GM12878 (cell line): ENCODE measurements around the gene PCYOX1L. TPM values are rescaled to one million over a fixed set of nuclear protein-coding genes. Genes with fewer than 3 reads are reported as not detected.

Source experiments
- ATAC-seq: fragments of 200-7000 bp; cut with Tn5 transposase; 3 replicates; pipeline ENCODE4 v1.9.1; 2020; ENCODE audit warnings: mild to moderate bottlenecking, moderate library complexity
- BruUV-seq: library from RNA; stranded (reverse); fragments of 400-500 nt; replicated peaks from 2 replicates; lab custom pipeline; 2021; lab: Mats Ljungman, UMichigan
- CTCF ChIA-PET: fragments of 300-600 bp; sonication (Branson Sonifier 250); formaldehyde crosslinking; extraction: SDS; loops from one replicate; lab custom pipeline; 2021; ENCODE audit warnings: inconsistent platforms; lab: Yijun Ruan, JAX
- POLR2A ChIA-PET: fragments of 350-600 bp; formaldehyde crosslinking; extraction: SDS; loops from one replicate; lab custom pipeline; 2021; ENCODE audit warnings: inconsistent platforms; lab: Charles Lee
- RAD21 ChIA-PET: fragments of 300-600 bp; sonication (Branson Sonifier 250); formaldehyde crosslinking; loops from one replicate; lab custom pipeline; 2023; ENCODE audit warnings: antibody characterized with exemption; ENCODE audit not compliant: unreplicated experiment; lab: Charles Lee
- SMC1A ChIA-PET: fragments of 300-600 bp; sonication (Branson Sonifier 250); formaldehyde crosslinking; loops from one replicate; lab custom pipeline; 2023; ENCODE audit not compliant: unreplicated experiment, uncharacterized antibody; lab: Charles Lee
- DNase-seq: peaks from one replicate; pipeline ENCODE4 v3.0.0-alpha.2; 2011; ENCODE audit warnings: low read depth, low spot score
- FAIRE-seq: peaks from 3 replicates; lab custom pipeline; 2011; peaks lifted over from hg19 to GRCh38; lab: Jason Lieb, UNC
- H2AFZ ChIP-seq: 2 replicates; pipeline ENCODE4 v1.6.0; 2011; ENCODE audit warnings: low read depth, low read length, control low read depth; ENCODE audit not compliant: control insufficient read depth
- H3K27ac ChIP-seq: 2 replicates; pipeline ENCODE4 v1.5.1; 2011; ENCODE audit warnings: control low read depth; ENCODE audit not compliant: control insufficient read depth, insufficient read depth
- H3K27me3 ChIP-seq, 2 experiments: replicated peaks in 1 of 2; 2 replicates each; pipeline versions ENCODE4 v1.6.0 to v1.6.1; 2011; ENCODE audit warnings: low read length in 1 of 2; ENCODE audit not compliant: control insufficient read depth in 2 of 2, insufficient read depth in 2 of 2
- H3K36me3 ChIP-seq, 2 experiments: 2 replicates each; pipeline ENCODE4 v1.5.1; 2011; ENCODE audit warnings: low read length in 1 of 2; ENCODE audit not compliant: control insufficient read depth in 2 of 2, insufficient read depth in 2 of 2
- H3K4me1 ChIP-seq: 2 replicates; pipeline ENCODE4 v1.6.1; 2011; ENCODE audit warnings: mild to moderate bottlenecking, low read length, moderate library complexity, mixed read lengths; ENCODE audit not compliant: control insufficient read depth, insufficient read depth
- H3K4me2 ChIP-seq: 2 replicates; pipeline ENCODE4 v1.6.0; 2011; ENCODE audit warnings: control low read depth; ENCODE audit not compliant: control insufficient read depth, insufficient read depth
- H3K4me3 ChIP-seq: fragments of 200-600 bp; sonication (generic); 2 replicates; pipeline ENCODE4 v1.5.1; 2016
- H3K79me2 ChIP-seq: 2 replicates; pipeline ENCODE4 v1.6.0; 2011; ENCODE audit warnings: low read length; ENCODE audit not compliant: control insufficient read depth, insufficient read depth
- H3K9ac ChIP-seq: 2 replicates; pipeline ENCODE4 v1.8.0; 2011; ENCODE audit warnings: low read length, control low read depth, mixed read lengths; ENCODE audit not compliant: control insufficient read depth, insufficient read depth
- H3K9me3 ChIP-seq: replicated peaks from 3 replicates; pipeline ENCODE4 v1.5.1; 2011; ENCODE audit warnings: mild to moderate bottlenecking, low read length; ENCODE audit not compliant: control insufficient read depth, insufficient read depth
- H4K20me1 ChIP-seq: 2 replicates; pipeline ENCODE4 v1.6.0; 2011; ENCODE audit not compliant: control insufficient read depth, insufficient read depth
- CUX1 ChIP-seq: IDR thresholded peaks from 2 replicates; pipeline ENCODE4 v1.6.1; 2012; ENCODE audit warnings: improper control_type of control experiment, low read depth, low read length; ENCODE audit not compliant: insufficient replicate concordance
- MYC ChIP-seq: IDR thresholded peaks from 2 replicates; pipeline ENCODE4 v1.6.1; 2011; ENCODE audit warnings: mild to moderate bottlenecking, low read length, moderate library complexity, inconsistent platforms; ENCODE audit not compliant: insufficient read depth, insufficient replicate concordance, insufficient read length, severe bottlenecking
- NBN ChIP-seq: fragments of 450-650 bp; IDR thresholded peaks from 2 replicates; pipeline ENCODE4 v1.6.1; 2016
- RAD21 ChIP-seq: IDR thresholded peaks from 2 replicates; pipeline ENCODE4 v1.6.1; 2011; ENCODE audit warnings: mild to moderate bottlenecking, low read depth, low read length, moderate library complexity; ENCODE audit not compliant: insufficient read depth
- SPI1 ChIP-seq: IDR thresholded peaks from 2 replicates; pipeline ENCODE4 v1.6.1; 2011; ENCODE audit warnings: low read depth, mild to moderate bottlenecking, low read length, moderate library complexity, borderline replicate concordance; ENCODE audit not compliant: insufficient read depth
- TCF3 ChIP-seq: IDR thresholded peaks from 2 replicates; pipeline ENCODE4 v1.6.1; 2012; ENCODE audit warnings: low read depth, mild to moderate bottlenecking, low read length, borderline replicate concordance; ENCODE audit not compliant: insufficient read depth
- WRNIP1 ChIP-seq: IDR thresholded peaks from 2 replicates; pipeline ENCODE4 v1.6.1; 2011; ENCODE audit warnings: low read depth, low read length, improper control_type of control experiment, borderline replicate concordance
- YBX1 ChIP-seq: fragments of 450-650 bp; IDR thresholded peaks from 2 replicates; pipeline ENCODE4 v1.6.1; 2016; ENCODE audit warnings: antibody characterized with exemption
- WGBS: methylation state at CpG from one replicate; pipeline ENCODE4 v1.1.6; 2016; ENCODE audit warnings: low lambda C conversion rate; ENCODE audit not compliant: insufficient replicate concordance, insufficient coverage; ENCODE audit errors: missing lambda C conversion rate; 5-methylcytosine and 5-hydroxymethylcytosine counted together
- in situ Hi-C: fragments of 300-500 bp; cut with MboI; formaldehyde crosslinking; loops from 9 replicates; pipeline ENCODE4 v1.14.3; 2018; ENCODE audit warnings: mixed read lengths
- intact Hi-C: fragments of 100-400 bp; cut with micrococcal nuclease; formaldehyde crosslinking; loops from one replicate; pipeline ENCODE4 v1.14.2; 2022; ENCODE audit not compliant: unreplicated experiment
- polyA plus RNA-seq, 11 experiments: library from polyadenylated mRNA; depleted of rRNA in 4 of 11; unstranded in 6 of 11; stranded (reverse) in 5 of 11; fragments of >200 nt; fragmentation: Nextera tagmentation in 4 of 11; fragmentation: Illumina TruSeq in 1 of 11; extraction: Ambion mirVana in 4 of 11; extraction: Trizol in 1 of 11; gene quantifications; 1 replicate in 1 of 11; 2 replicates in 10 of 11; pipeline versions ENCODE4 v1.2.1 to v1.2.3, GENCODE V29; 2011 to 2016; ENCODE audit warnings: inconsistent platforms in 2 of 11, missing spikeins in 2 of 11, low read depth in 1 of 11
- total RNA-seq, 4 experiments: library from RNA; depleted of rRNA in 3 of 4; stranded (reverse); fragments of >200 nt in 3 of 4; fragmentation: Illumina TruSeq in 1 of 4; extraction: Trizol in 1 of 4; gene quantifications; 2 replicates each; pipeline versions ENCODE4 v1.2.1 to v1.2.3, GENCODE V29; 2013 to 2021
- TF ChIP-seq, protein P1 (sequence below): IDR thresholded peaks from 2 replicates; pipeline ENCODE4 v1.6.1; 2011; ENCODE audit warnings: mild to moderate bottlenecking, low read depth, low read length, moderate library complexity; ENCODE audit not compliant: insufficient replicate concordance
- TF ChIP-seq, protein P2 (sequence below): fragments of 450-650 bp; conservative IDR thresholded peaks from 2 replicates; pipeline ENCODE4 v1.6.1; 2017; ENCODE audit warnings: mild to moderate bottlenecking, moderate library complexity
- TF ChIP-seq, protein P3 (sequence below): fragments of 450-650 bp; IDR thresholded peaks from 2 replicates; pipeline ENCODE4 v1.6.1; 2016; ENCODE audit warnings: mild to moderate bottlenecking

PCYOX1L gene
- total and polyA plus RNA-seq, 10 of the 15 experiments (the other 5 are each of a cell fraction or from before 2014, with no cell fraction given) = 2.9 to 17.0 (median 12.9) TPM

DNA sequence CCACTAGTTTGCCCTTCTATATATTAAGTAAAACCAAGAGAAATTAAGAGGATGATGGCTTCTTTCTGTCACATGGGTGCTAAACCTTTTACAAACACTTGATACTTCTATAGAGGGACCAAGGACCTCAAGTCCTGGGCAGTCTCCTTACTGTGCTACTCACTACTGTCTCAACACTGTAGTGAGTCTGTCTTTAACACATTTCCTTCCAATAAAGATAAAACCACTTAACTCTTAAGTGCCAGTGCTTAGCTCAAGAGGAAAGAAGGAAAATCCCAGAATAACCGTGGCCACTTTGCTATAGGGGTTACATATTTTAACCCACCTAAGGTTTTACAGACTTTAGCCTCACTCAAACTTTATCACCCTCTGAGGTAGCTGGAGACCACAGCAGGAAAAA lies 16.9 kb upstream of the PCYOX1L start:
- no peaks in the 10 kb centered on the region; a peak in 1 of 4 replicates for H3K27me3 ChIP-seq
- intact Hi-C loops = loop anchor here (10.0 kb wide), 1 partner anchor 536 kb away; no protein-coding TSS in a partner anchor

More for the DNA sequence above, 16.9 kb upstream of the PCYOX1L start:
- ChIA-PET RAD21 (interaction anchor here (0.9 to 1.8 kb wide), 3 partner anchors 17 to 27 kb away, joined by 3 to 7 read pairs (median 3); partner anchors contain the start of gene PCYOX1L), POLR2A (interaction anchor here (1.3 kb wide), 1 partner anchor 11 kb away, joined by 3 read pairs; no protein-coding TSS in a partner anchor), SMC1A (interaction anchor here (1.1 to 1.3 kb wide), 3 partner anchors 20 to 27 kb away, joined by 3 read pairs; no protein-coding TSS in a partner anchor), CTCF (interaction anchor here (0.6 to 8.3 kb wide), 3 partner anchors 12 to 27 kb away, joined by 3 to 62 read pairs (median 5); no protein-coding TSS in a partner anchor)
- no peak overlapping the region for H3K27ac ChIP-seq
- in situ Hi-C loops = no loop called here
- H4K20me1 ChIP-seq = no peaks in the 10 kb centered on the region
- H3K79me2 ChIP-seq = peaks cover 6% of the 10 kb centered on the region
- FAIRE-seq (no peak), DNase-seq (no peak), ATAC-seq (no peak)
- no peaks in the 10 kb centered on the region for H3K4me1 ChIP-seq
- TF ChIP-seq MYC (no peak), TCF3 (no peak), RAD21 (no peak), WRNIP1 (no peak), CUX1 (no peak), SPI1 (no peak), NBN (no peak), YBX1 (no peak)
- TF ChIP-seq, protein P1, sequence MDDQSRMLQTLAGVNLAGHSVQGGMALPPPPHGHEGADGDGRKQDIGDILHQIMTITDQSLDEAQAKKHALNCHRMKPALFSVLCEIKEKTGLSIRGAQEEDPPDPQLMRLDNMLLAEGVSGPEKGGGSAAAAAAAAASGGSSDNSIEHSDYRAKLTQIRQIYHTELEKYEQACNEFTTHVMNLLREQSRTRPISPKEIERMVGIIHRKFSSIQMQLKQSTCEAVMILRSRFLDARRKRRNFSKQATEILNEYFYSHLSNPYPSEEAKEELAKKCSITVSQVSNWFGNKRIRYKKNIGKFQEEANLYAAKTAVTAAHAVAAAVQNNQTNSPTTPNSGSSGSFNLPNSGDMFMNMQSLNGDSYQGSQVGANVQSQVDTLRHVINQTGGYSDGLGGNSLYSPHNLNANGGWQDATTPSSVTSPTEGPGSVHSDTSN = no peak
- TF ChIP-seq, protein P2, sequence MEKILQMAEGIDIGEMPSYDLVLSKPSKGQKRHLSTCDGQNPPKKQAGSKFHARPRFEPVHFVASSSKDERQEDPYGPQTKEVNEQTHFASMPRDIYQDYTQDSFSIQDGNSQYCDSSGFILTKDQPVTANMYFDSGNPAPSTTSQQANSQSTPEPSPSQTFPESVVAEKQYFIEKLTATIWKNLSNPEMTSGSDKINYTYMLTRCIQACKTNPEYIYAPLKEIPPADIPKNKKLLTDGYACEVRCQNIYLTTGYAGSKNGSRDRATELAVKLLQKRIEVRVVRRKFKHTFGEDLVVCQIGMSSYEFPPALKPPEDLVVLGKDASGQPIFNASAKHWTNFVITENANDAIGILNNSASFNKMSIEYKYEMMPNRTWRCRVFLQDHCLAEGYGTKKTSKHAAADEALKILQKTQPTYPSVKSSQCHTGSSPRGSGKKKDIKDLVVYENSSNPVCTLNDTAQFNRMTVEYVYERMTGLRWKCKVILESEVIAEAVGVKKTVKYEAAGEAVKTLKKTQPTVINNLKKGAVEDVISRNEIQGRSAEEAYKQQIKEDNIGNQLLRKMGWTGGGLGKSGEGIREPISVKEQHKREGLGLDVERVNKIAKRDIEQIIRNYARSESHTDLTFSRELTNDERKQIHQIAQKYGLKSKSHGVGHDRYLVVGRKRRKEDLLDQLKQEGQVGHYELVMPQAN = no peak
- TF ChIP-seq, protein P3, sequence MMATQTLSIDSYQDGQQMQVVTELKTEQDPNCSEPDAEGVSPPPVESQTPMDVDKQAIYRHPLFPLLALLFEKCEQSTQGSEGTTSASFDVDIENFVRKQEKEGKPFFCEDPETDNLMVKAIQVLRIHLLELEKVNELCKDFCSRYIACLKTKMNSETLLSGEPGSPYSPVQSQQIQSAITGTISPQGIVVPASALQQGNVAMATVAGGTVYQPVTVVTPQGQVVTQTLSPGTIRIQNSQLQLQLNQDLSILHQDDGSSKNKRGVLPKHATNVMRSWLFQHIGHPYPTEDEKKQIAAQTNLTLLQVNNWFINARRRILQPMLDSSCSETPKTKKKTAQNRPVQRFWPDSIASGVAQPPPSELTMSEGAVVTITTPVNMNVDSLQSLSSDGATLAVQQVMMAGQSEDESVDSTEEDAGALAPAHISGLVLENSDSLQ = no peak
- no peak overlapping the region for H3K9ac ChIP-seq
- H3K4me3 ChIP-seq = no peak overlapping the region
- no peaks in the 10 kb centered on the region for H3K36me3 ChIP-seq
- H2AFZ ChIP-seq = no peak overlapping the region
- no peaks in the 10 kb centered on the region for H3K9me3 ChIP-seq
- WGBS = 4% methylated on average over 1 of the region's 1 CpG
- no TSS peak for BruUV-seq
- no peak overlapping the region for H3K4me2 ChIP-seq
